H1 (cell line): ENCODE data around the gene TPRN. TPM values are rescaled to one million over a fixed set of nuclear protein-coding genes. Genes with fewer than 3 reads are reported as not detected.

Source experiments
- CTCF ChIA-PET: fragments of 300-600 bp; sonication (Branson Sonifier 250); formaldehyde crosslinking; loops from one replicate; lab custom pipeline; 2021; ENCODE audit not compliant: partially characterized antibody; lab: Charles Lee
- POLR2A ChIA-PET: fragments of 300-600 bp; sonication (Branson Sonifier 250); formaldehyde crosslinking; loops from one replicate; lab custom pipeline; 2021; ENCODE audit warnings: inconsistent platforms; ENCODE audit not compliant: partially characterized antibody; lab: Charles Lee
- DNase-seq, 2 experiments: peaks; one replicate each; pipeline versions ENCODE4 v3.0.0 to v3.0.0-alpha.2; 2010 to 2022; ENCODE audit warnings: low spot score in 2 of 2, low read depth in 1 of 2, mixed read lengths in 1 of 2
- FAIRE-seq: peaks from 2 replicates; lab custom pipeline; 2011; peaks lifted over from hg19 to GRCh38; lab: Jason Lieb, UNC
- H2AFZ ChIP-seq: 2 replicates; pipeline ENCODE4 v1.8.1; 2012; ENCODE audit warnings: low read length, inconsistent platforms
- H2AK5ac ChIP-seq: 2 replicates; pipeline ENCODE4 v1.6.1; 2013; ENCODE audit warnings: low read depth, low read length
- H2BK120ac ChIP-seq: replicated peaks from 2 replicates; pipeline ENCODE3; 2013; ENCODE audit warnings: low read depth, low read length, inconsistent platforms
- H2BK12ac ChIP-seq: 2 replicates; pipeline ENCODE4 v1.6.1; 2013; ENCODE audit warnings: low read depth, low read length
- H2BK15ac ChIP-seq: 2 replicates; pipeline ENCODE4 v1.6.1; 2013; ENCODE audit warnings: low read length
- H2BK20ac ChIP-seq: 2 replicates; pipeline ENCODE4 v1.6.1; 2013; ENCODE audit warnings: low read length
- H2BK5ac ChIP-seq: 2 replicates; pipeline ENCODE4 v1.6.1; 2013; ENCODE audit warnings: low read depth, low read length
- H3K14ac ChIP-seq: 2 replicates; pipeline ENCODE4 v1.6.1; 2013; ENCODE audit warnings: inconsistent platforms; ENCODE audit not compliant: insufficient read length
- H3K18ac ChIP-seq: 2 replicates; pipeline ENCODE4 v1.6.1; 2013; ENCODE audit warnings: low read length; ENCODE audit errors: extremely low read depth
- H3K23ac ChIP-seq: 2 replicates; pipeline ENCODE4 v1.6.1; 2013; ENCODE audit warnings: inconsistent platforms; ENCODE audit not compliant: insufficient read length
- H3K23me2 ChIP-seq: 2 replicates; pipeline ENCODE4 v1.6.1; 2013; ENCODE audit warnings: low read depth, low read length
- H3K27ac ChIP-seq: 2 replicates; pipeline ENCODE4 v1.6.1; 2011; ENCODE audit warnings: low read depth, low read length, inconsistent platforms
- H3K27me3 ChIP-seq, 4 experiments: replicated peaks in 1 of 4; 1 replicate in 1 of 4; 2 replicates in 3 of 4; pipeline versions ENCODE4 v1.6.1 to v1.8.1; 2011 to 2013; ENCODE audit warnings: low read length in 3 of 4, mild to moderate bottlenecking in 3 of 4, inconsistent platforms in 2 of 4, mixed read lengths in 2 of 4, moderate library complexity in 1 of 4; ENCODE audit not compliant: control insufficient read depth in 3 of 4, insufficient read depth in 3 of 4; ENCODE audit errors: extremely low read depth in 1 of 4
- H3K36me3 ChIP-seq, 4 experiments: 2 replicates each; pipeline versions ENCODE4 v1.6.1 to v1.8.1; 2011 to 2013; ENCODE audit warnings: mild to moderate bottlenecking in 4 of 4, low read length in 3 of 4, moderate library complexity in 2 of 4, control low read depth in 1 of 4, inconsistent platforms in 1 of 4; ENCODE audit not compliant: insufficient read depth in 4 of 4, control insufficient read depth in 2 of 4
- H3K4ac ChIP-seq: replicated peaks from 2 replicates; pipeline ENCODE3; 2013; ENCODE audit warnings: low read length, low read depth, mixed read lengths, inconsistent platforms; ENCODE audit not compliant: insufficient read length
- H3K4me1 ChIP-seq, 4 experiments: replicated peaks in 1 of 4; 1 replicate in 1 of 4; 2 replicates in 3 of 4; pipeline versions ENCODE4 v1.6.1 to v1.8.1; 2011 to 2013; ENCODE audit warnings: low read length in 3 of 4, inconsistent platforms in 2 of 4, mixed read lengths in 1 of 4; ENCODE audit not compliant: insufficient read depth in 4 of 4, control insufficient read depth in 3 of 4
- H3K4me2 ChIP-seq, 2 experiments: 2 replicates each; pipeline versions ENCODE4 v1.6.1 to v1.8.1; 2011 to 2013; ENCODE audit warnings: low read depth in 2 of 2, low read length in 2 of 2, control low read depth in 1 of 2, inconsistent platforms in 1 of 2, mild to moderate bottlenecking in 1 of 2; ENCODE audit not compliant: insufficient read depth in 1 of 2
- H3K4me3 ChIP-seq, 4 experiments: fragments of 200-600, 300-600 bp in 1 of 4; sonication (generic), shearing (Covaris generic), sonication (Bioruptor Twin) in 1 of 4; 2 replicates each; pipeline versions ENCODE4 v1.5.1 to v1.8.1; 2011 to 2016; ENCODE audit warnings: low read length in 4 of 4, low read depth in 3 of 4, control low read depth in 2 of 4, inconsistent platforms in 2 of 4, mild to moderate bottlenecking in 2 of 4, mixed read lengths in 1 of 4, moderate library complexity in 1 of 4; ENCODE audit not compliant: insufficient read depth in 2 of 4; ENCODE audit errors: extremely low read depth in 1 of 4
- H3K56ac ChIP-seq: replicated peaks from 2 replicates; pipeline ENCODE3; 2013; ENCODE audit warnings: low read depth, mild to moderate bottlenecking, mixed read lengths, low read length, inconsistent platforms; ENCODE audit not compliant: insufficient read length
- H3K79me1 ChIP-seq: 2 replicates; pipeline ENCODE4 v1.6.1; 2013; ENCODE audit warnings: low read depth, low read length, control low read depth
- H3K79me2 ChIP-seq, 2 experiments: 2 replicates each; pipeline versions ENCODE4 v1.6.1 to v1.8.1; 2012 to 2013; ENCODE audit warnings: low read length in 2 of 2, mild to moderate bottlenecking in 2 of 2, inconsistent platforms in 1 of 2; ENCODE audit not compliant: insufficient read depth in 2 of 2, control insufficient read depth in 1 of 2
- H3K9ac ChIP-seq, 4 experiments: replicated peaks in 1 of 4; 1 replicate in 1 of 4; 2 replicates in 3 of 4; pipeline versions ENCODE4 v1.6.1 to v1.8.1; 2011 to 2013; ENCODE audit warnings: low read depth in 3 of 4, low read length in 3 of 4, control low read depth in 2 of 4, mild to moderate bottlenecking in 2 of 4, moderate library complexity in 2 of 4, inconsistent platforms in 1 of 4; ENCODE audit errors: extremely low read depth in 1 of 4
- H3K9me3 ChIP-seq, 2 experiments: 2 replicates each; pipeline versions ENCODE4 v1.6.1 to v1.8.1; 2012 to 2013; ENCODE audit warnings: mild to moderate bottlenecking in 2 of 2, moderate library complexity in 2 of 2, control low read depth in 1 of 2, inconsistent platforms in 1 of 2, low read depth in 1 of 2, low read length in 1 of 2, mixed read lengths in 1 of 2; ENCODE audit not compliant: insufficient read depth in 2 of 2
- H4K20me1 ChIP-seq, 2 experiments: replicated peaks in 1 of 2; 2 replicates each; pipeline versions ENCODE3 to v1.8.1; 2011 to 2013; ENCODE audit warnings: inconsistent platforms in 2 of 2, low read length in 2 of 2, mild to moderate bottlenecking in 1 of 2; ENCODE audit not compliant: insufficient read depth in 2 of 2, control insufficient read depth in 1 of 2
- H4K5ac ChIP-seq: 2 replicates; pipeline ENCODE4 v1.6.1; 2013; ENCODE audit warnings: low read length, low read depth, mixed read lengths, inconsistent platforms; ENCODE audit not compliant: insufficient read length
- H4K8ac ChIP-seq: 2 replicates; pipeline ENCODE4 v1.8.0; 2013; ENCODE audit warnings: mild to moderate bottlenecking, moderate library complexity, low read length, inconsistent platforms; ENCODE audit not compliant: insufficient read depth; ENCODE audit errors: extremely low read depth
- H4K91ac ChIP-seq: replicated peaks from 2 replicates; pipeline ENCODE3; 2013; ENCODE audit warnings: low read length, mixed read lengths, inconsistent platforms; ENCODE audit not compliant: insufficient read length
- CBX5 ChIP-seq: fragments of 300-800, 300-1000 bp; sonication (generic); IDR thresholded peaks from 2 replicates; pipeline ENCODE4 v1.7.1; 2016; ENCODE audit warnings: antibody characterized with exemption, low read length, low read depth
- CHD2 ChIP-seq: IDR thresholded peaks from 2 replicates; pipeline ENCODE4 v1.6.1; 2012; ENCODE audit warnings: low read length, improper control_type of control experiment
- POLR2AphosphoS5 ChIP-seq: IDR thresholded peaks from 2 replicates; pipeline ENCODE4 v1.6.1; 2011; ENCODE audit warnings: low read depth, low read length
- TCF12 ChIP-seq: IDR thresholded peaks from 2 replicates; pipeline ENCODE4 v1.6.1; 2011; ENCODE audit warnings: low read depth, mild to moderate bottlenecking, low read length
- WGBS, 2 experiments: shearing (Covaris generic) in 1 of 2; methylation state at CpG; one replicate each; pipeline versions ENCODE4 v1.1.6 to v1.1.7; 2013 to 2015; ENCODE audit warnings: low lambda C conversion rate in 2 of 2, mixed read lengths in 2 of 2, inconsistent platforms in 1 of 2, low coverage in 1 of 2, missing lambda C conversion rate in 1 of 2; ENCODE audit not compliant: insufficient replicate concordance in 2 of 2, insufficient coverage in 1 of 2, insufficient read length in 1 of 2; ENCODE audit errors: extremely low coverage in 1 of 2, missing lambda C conversion rate in 1 of 2; 5-methylcytosine and 5-hydroxymethylcytosine counted together
- polyA plus RNA-seq, 7 experiments: library from polyadenylated mRNA; depleted of rRNA in 3 of 7; stranded (reverse) in 5 of 7; unstranded in 2 of 7; fragments of >200 nt in 5 of 7; fragments of 200-250 nt in 2 of 7; gene quantifications; 1 replicate in 5 of 7; 2 replicates in 1 of 7; 4 replicates in 1 of 7; pipeline versions ENCODE4 v1.2.1 to v1.2.3, GENCODE V29; 2011 to 2013; ENCODE audit warnings: missing spikeins in 2 of 7, mixed read lengths in 2 of 7
- total RNA-seq: library from RNA; stranded (reverse); fragmentation: NEBNext Ultra II Directional; extraction: Animal tissue kit (Norgen Biotek cat#: 25700); gene quantifications from 2 replicates; pipeline ENCODE4 v1.2.1, GENCODE V29; 2021
- TF ChIP-seq, protein P1 (sequence below), 3 experiments: IDR thresholded peaks; 1 replicate in 2 of 3; 2 replicates in 1 of 3; pipeline versions ENCODE4 v1.5.1 to v1.6.1; 2011; ENCODE audit warnings: low read length in 3 of 3, mild to moderate bottlenecking in 3 of 3, inconsistent platforms in 2 of 3, low read depth in 1 of 3, moderate library complexity in 1 of 3; ENCODE audit not compliant: insufficient read depth in 1 of 3; ENCODE audit errors: control extremely low read depth in 1 of 3

The TPRN gene
- total and polyA plus RNA-seq, 2 of the 8 experiments (the other 6 are each of a cell fraction or from before 2014, with no cell fraction given): 9.7 to 23.2 TPM

DNA sequence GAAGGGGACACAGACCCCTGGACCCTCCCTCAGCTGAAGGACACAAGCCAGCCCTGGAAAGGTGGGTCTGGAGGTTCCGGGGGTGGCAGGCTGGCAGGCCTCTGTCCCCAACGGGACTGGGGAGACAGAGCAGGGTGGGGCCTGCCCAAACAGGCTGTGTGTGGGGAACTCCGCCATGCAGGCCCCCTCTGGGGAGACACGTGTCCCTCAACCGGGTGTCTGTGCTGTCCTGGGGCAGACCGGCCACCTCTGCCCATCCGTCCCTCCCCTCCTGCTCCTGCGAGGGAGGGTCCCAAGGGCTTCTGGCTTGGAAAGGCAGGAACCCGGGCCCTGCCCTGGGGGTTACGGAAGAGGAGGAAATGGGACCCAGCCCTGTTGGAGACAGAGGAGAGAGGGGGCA lies 31.6 kb upstream of the TPRN start:
- H4K20me1 ChIP-seq: peaks cover 0 to 1% of the 10 kb centered on the region in 2 experiments
- POLR2A ChIA-PET: interaction anchor here (1.2 to 69.9 kb wide), 2 partner anchors 10 to 25 kb away, joined by 3 to 1462 read pairs; partner anchors contain the start of genes NELFB, STPG3, TOR4A and TUBB4B
- TF ChIP-seq CBX5 (no peak), TCF12 (no peak), CHD2 (no peak), POLR2AphosphoS5 (no peak)
- TF ChIP-seq, protein P1, sequence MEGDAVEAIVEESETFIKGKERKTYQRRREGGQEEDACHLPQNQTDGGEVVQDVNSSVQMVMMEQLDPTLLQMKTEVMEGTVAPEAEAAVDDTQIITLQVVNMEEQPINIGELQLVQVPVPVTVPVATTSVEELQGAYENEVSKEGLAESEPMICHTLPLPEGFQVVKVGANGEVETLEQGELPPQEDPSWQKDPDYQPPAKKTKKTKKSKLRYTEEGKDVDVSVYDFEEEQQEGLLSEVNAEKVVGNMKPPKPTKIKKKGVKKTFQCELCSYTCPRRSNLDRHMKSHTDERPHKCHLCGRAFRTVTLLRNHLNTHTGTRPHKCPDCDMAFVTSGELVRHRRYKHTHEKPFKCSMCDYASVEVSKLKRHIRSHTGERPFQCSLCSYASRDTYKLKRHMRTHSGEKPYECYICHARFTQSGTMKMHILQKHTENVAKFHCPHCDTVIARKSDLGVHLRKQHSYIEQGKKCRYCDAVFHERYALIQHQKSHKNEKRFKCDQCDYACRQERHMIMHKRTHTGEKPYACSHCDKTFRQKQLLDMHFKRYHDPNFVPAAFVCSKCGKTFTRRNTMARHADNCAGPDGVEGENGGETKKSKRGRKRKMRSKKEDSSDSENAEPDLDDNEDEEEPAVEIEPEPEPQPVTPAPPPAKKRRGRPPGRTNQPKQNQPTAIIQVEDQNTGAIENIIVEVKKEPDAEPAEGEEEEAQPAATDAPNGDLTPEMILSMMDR (IDR thresholded peaks at IDR 0.05; ENCODE audit: control extremely low read depth in 1 of 3, insufficient read depth in 1 of 3, low read depth in 1 of 3, low read length in 3 of 3): no peak
- no peaks in the 10 kb centered on the region for H3K36me3 ChIP-seq
- CTCF ChIA-PET: interaction anchor here (0.6 to 20.2 kb wide), 2 partner anchors 39 to 114 kb away, joined by 3 to 204 read pairs; partner anchors contain the start of genes ANAPC2 and SSNA1
- peak overlapping the region; percentile 68 for H4K8ac ChIP-seq
- H3K79me1 ChIP-seq: no peaks in the 10 kb centered on the region
- H3K23ac ChIP-seq: no peak overlapping the region
- H2BK15ac ChIP-seq: no peak overlapping the region
- no peak for DNase-seq
- no peak for FAIRE-seq
- no peak overlapping the region for H2BK120ac ChIP-seq
- peaks cover 0 to 19% (median 8%) of the 10 kb centered on the region in 4 experiments; a peak in 6 of 7 replicates for H3K4me1 ChIP-seq
- H3K23me2 ChIP-seq: no peaks in the 10 kb centered on the region
- no peak overlapping the region for H3K4me2 ChIP-seq
- H3K14ac ChIP-seq: no peak overlapping the region
- H4K5ac ChIP-seq: no peak overlapping the region
- no peak overlapping the region for H2AFZ ChIP-seq
- no peak overlapping the region for H2BK12ac ChIP-seq
- H4K91ac ChIP-seq: no peak overlapping the region
- no peaks in the 10 kb centered on the region for H3K9me3 ChIP-seq
- H2AK5ac ChIP-seq: no peak overlapping the region
- no peak overlapping the region for H3K4ac ChIP-seq
- no peak overlapping the region for H3K27ac ChIP-seq
- no peak overlapping the region for H3K18ac ChIP-seq
- H3K27me3 ChIP-seq: no peaks in the 10 kb centered on the region; a peak in 1 of 7 replicates
- H3K79me2 ChIP-seq: no peaks in the 10 kb centered on the region
- no peak overlapping the region for H3K56ac ChIP-seq
- no peak overlapping the region for H2BK5ac ChIP-seq
- no peak overlapping the region for H3K9ac ChIP-seq
- H2BK20ac ChIP-seq: no peak overlapping the region
- 86% methylated on average over 10 of the region's 10 CpGs; no CpG with 5 or more reads in 1 of the 2 experiments for WGBS, 2 experiments
- H3K4me3 ChIP-seq: no peak overlapping the region
